HepG2 (cell line): Measurements from ENCODE around the gene CKB. TPM values are rescaled to one million over a fixed set of nuclear protein-coding genes. Genes with fewer than 3 reads are reported as not detected.

ENCODE experiments used
- ATAC-seq: fragments of 200-7000 bp; cut with Tn5 transposase; 3 replicates; pipeline ENCODE4 v1.9.1; 2020; ENCODE audit warnings: mild to moderate bottlenecking, moderate library complexity
- BruUV-seq: library from RNA; stranded (reverse); fragments of 400-500 nt; replicated peaks from 2 replicates; lab custom pipeline; 2021; lab: Mats Ljungman, UMichigan
- CTCF ChIA-PET: fragments of 300-600 bp; formaldehyde crosslinking; extraction: SDS; loops from one replicate; lab custom pipeline; 2021; ENCODE audit warnings: low total read pairs, inconsistent platforms, low intra/inter-chr PET ratio; lab: Yijun Ruan, JAX
- POLR2A ChIA-PET: fragments of 350-600 bp; sonication (Branson Sonifier 250); formaldehyde crosslinking; loops from one replicate; lab custom pipeline; 2020; ENCODE audit warnings: antibody characterized with exemption, inconsistent platforms; lab: Yijun Ruan, JAX
- DNase-seq: peaks from one replicate; pipeline ENCODE4 v3.0.0-alpha.2; 2015; ENCODE audit warnings: low spot score
- FAIRE-seq: peaks from 3 replicates; lab custom pipeline; 2011; peaks lifted over from hg19 to GRCh38; lab: Jason Lieb, UNC
- H2AFZ ChIP-seq: one replicate; pipeline ENCODE4 v1.6.1; 2011; ENCODE audit warnings: low read length, inconsistent platforms
- H3K27ac ChIP-seq: fragments of 300-600 bp; 3 replicates; pipeline ENCODE4 v1.8.0; 2011; ENCODE audit warnings: mixed run types, mild to moderate bottlenecking, mixed read lengths, low read length, inconsistent platforms; ENCODE audit not compliant: insufficient read depth; ENCODE audit errors: extremely low read length
- H3K27me3 ChIP-seq, 2 experiments: fragments of 200-600 bp in 1 of 2; 2 replicates in 1 of 2; 3 replicates in 1 of 2; pipeline versions ENCODE4 v1.6.0 to v1.8.0; 2011; ENCODE audit warnings: low read length in 2 of 2, mild to moderate bottlenecking in 2 of 2, moderate library complexity in 2 of 2, inconsistent platforms in 1 of 2; ENCODE audit not compliant: insufficient read depth in 2 of 2, control insufficient read depth in 1 of 2
- H3K36me3 ChIP-seq, 2 experiments: fragments of 200-600 bp in 1 of 2; replicated peaks in 1 of 2; 2 replicates in 1 of 2; 3 replicates in 1 of 2; pipeline versions ENCODE4 v1.5.1 to v1.8.0; 2011; ENCODE audit warnings: low read length in 2 of 2, inconsistent platforms in 1 of 2; ENCODE audit not compliant: insufficient read depth in 2 of 2, control insufficient read depth in 1 of 2
- H3K4me1 ChIP-seq: 2 replicates; pipeline ENCODE4 v1.5.1; 2012; ENCODE audit warnings: low read length, inconsistent platforms; ENCODE audit not compliant: insufficient read depth
- H3K4me2 ChIP-seq: 2 replicates; pipeline ENCODE4 v1.6.0; 2011; ENCODE audit warnings: low read depth, low read length, inconsistent platforms
- H3K4me3 ChIP-seq, 3 experiments: fragments of 200-600 bp in 1 of 3; sonication (generic), shearing (Covaris generic) in 1 of 3; replicated peaks in 1 of 3; 2 replicates each; pipeline ENCODE4 v1.5.1; 2011 to 2016; ENCODE audit warnings: low read length in 3 of 3, inconsistent platforms in 2 of 3, low read depth in 2 of 3, mild to moderate bottlenecking in 2 of 3, control low read depth in 1 of 3, mixed read lengths in 1 of 3; ENCODE audit not compliant: insufficient read depth in 1 of 3
- H3K79me2 ChIP-seq: one replicate; pipeline ENCODE4 v1.6.1; 2011; ENCODE audit warnings: low read length, inconsistent platforms; ENCODE audit not compliant: insufficient read depth
- H3K9ac ChIP-seq: 2 replicates; pipeline ENCODE4 v1.6.0; 2011; ENCODE audit warnings: mild to moderate bottlenecking, low read depth, low read length, inconsistent platforms; ENCODE audit not compliant: insufficient read depth
- H3K9me3 ChIP-seq: 2 replicates; pipeline ENCODE4 v1.5.1; 2012; ENCODE audit warnings: mild to moderate bottlenecking, low read length
- H4K20me1 ChIP-seq: 2 replicates; pipeline ENCODE4 v1.6.0; 2011; ENCODE audit warnings: inconsistent platforms, mild to moderate bottlenecking, low read length, moderate library complexity; ENCODE audit not compliant: insufficient read depth
- CC2D1A ChIP-seq: sonication (generic); formaldehyde crosslinking; IDR thresholded peaks from 2 replicates; pipeline ENCODE4 v1.8.1; 2023; ENCODE audit warnings: mild to moderate bottlenecking, missing genetic modification reagents
- CTCF ChIP-seq: sonication (generic); formaldehyde crosslinking; IDR thresholded peaks from 2 replicates; pipeline ENCODE4 v1.5.0; 2020; ENCODE audit warnings: mild to moderate bottlenecking, missing genetic modification reagents, moderate library complexity
- FOXM1 ChIP-seq: sonication (generic); formaldehyde crosslinking; IDR thresholded peaks from 2 replicates; pipeline ENCODE4 v1.5.0; 2020; ENCODE audit warnings: missing genetic modification reagents
- GABPB1 ChIP-seq: IDR thresholded peaks from 2 replicates; pipeline ENCODE4 v1.6.1; 2016; ENCODE audit warnings: mild to moderate bottlenecking, missing genetic modification reagents, moderate library complexity, missing compliant biosample characterization
- KAT2B ChIP-seq: fragments of 150-350 bp; IDR thresholded peaks from 2 replicates; pipeline ENCODE4 v1.6.1; 2014; ENCODE audit warnings: low read depth, low read length, borderline replicate concordance
- MIXL1 ChIP-seq: IDR thresholded peaks from 2 replicates; pipeline ENCODE4 v1.6.1; 2016
- NR2F2 ChIP-seq: IDR thresholded peaks from 2 replicates; pipeline ENCODE4 v1.6.1; 2012; ENCODE audit warnings: low read depth, inconsistent platforms, borderline replicate concordance
- PHF20 ChIP-seq: sonication (generic); formaldehyde crosslinking; IDR thresholded peaks from 2 replicates; pipeline ENCODE4 v1.5.0; 2020; ENCODE audit warnings: mild to moderate bottlenecking, missing genetic modification reagents
- PRDM4 ChIP-seq: sonication (generic); formaldehyde crosslinking; IDR thresholded peaks from 2 replicates; pipeline ENCODE4 v1.9.0; 2021; ENCODE audit warnings: missing genetic modification reagents, borderline replicate concordance
- RBFOX2 ChIP-seq: fragments of 200-400 bp; formaldehyde crosslinking; IDR thresholded peaks from 2 replicates; pipeline ENCODE4 v1.6.1; 2017; ENCODE audit warnings: low read depth, mild to moderate bottlenecking, low read length
- ZBTB43 ChIP-seq: sonication (generic); formaldehyde crosslinking; conservative IDR thresholded peaks from 2 replicates; pipeline ENCODE4 v1.4.0; 2020; ENCODE audit warnings: missing genetic modification reagents
- ZBTB46 ChIP-seq: sonication (generic); formaldehyde crosslinking; IDR thresholded peaks from 2 replicates; pipeline ENCODE4 v1.4.0; 2020; ENCODE audit warnings: mild to moderate bottlenecking, missing genetic modification reagents, borderline replicate concordance
- ZFP1 ChIP-seq: IDR thresholded peaks from 2 replicates; pipeline ENCODE4 v1.6.1; 2016
- ZMAT3 ChIP-seq: sonication (generic); formaldehyde crosslinking; conservative IDR thresholded peaks from 2 replicates; pipeline ENCODE4 v1.7.0; 2021; ENCODE audit warnings: missing genetic modification reagents
- ZNF282 ChIP-seq: fragments of 450-650 bp; IDR thresholded peaks from 2 replicates; pipeline ENCODE4 v1.6.1; 2018; ENCODE audit not compliant: partially characterized antibody
- ZNF430 ChIP-seq: sonication (generic); formaldehyde crosslinking; IDR thresholded peaks from 2 replicates; pipeline ENCODE4 v1.9.0; 2021; ENCODE audit warnings: mild to moderate bottlenecking, missing genetic modification reagents
- ZNF660 ChIP-seq: sonication (generic); formaldehyde crosslinking; IDR thresholded peaks from 2 replicates; pipeline ENCODE4 v1.5.1; 2020; ENCODE audit warnings: mild to moderate bottlenecking, low read depth, missing genetic modification reagents, borderline replicate concordance
- ZNF83 ChIP-seq: sonication (generic); formaldehyde crosslinking; IDR thresholded peaks from 2 replicates; pipeline ENCODE4 v1.4.0; 2020; ENCODE audit warnings: missing genetic modification reagents, mild to moderate bottlenecking, borderline replicate concordance
- WGBS: methylation state at CpG from one replicate; pipeline ENCODE4 v1.1.6; 2017; ENCODE audit warnings: low lambda C conversion rate; 5-methylcytosine and 5-hydroxymethylcytosine counted together
- in situ Hi-C: cut with HindIII; loops from 2 replicates; pipeline ENCODE4 v1.10.0; 2017; ENCODE audit warnings: low pct_unique_long_range_greater_than_20kb; ENCODE audit not compliant: extremely low pct_ligation_motif_present
- intact Hi-C: fragments of 100-400 bp; cut with micrococcal nuclease; formaldehyde crosslinking; loops from one replicate; pipeline ENCODE4 v1.10.0; 2022; ENCODE audit not compliant: unreplicated experiment
- polyA plus RNA-seq, 8 experiments: library from polyadenylated mRNA; depleted of rRNA in 3 of 8; stranded (reverse) in 7 of 8; unstranded in 1 of 8; fragments of >200 nt; fragmentation: Illumina TruSeq in 4 of 8; extraction: Trizol in 4 of 8; gene quantifications; 2 replicates each; pipeline versions ENCODE4 v1.2.1 to v1.2.3, GENCODE V29; 2011 to 2016; ENCODE audit warnings: low read depth in 4 of 8, missing spikeins in 1 of 8, mixed read lengths in 1 of 8; ENCODE audit not compliant: insufficient read depth in 1 of 8
- total RNA-seq, 5 experiments: library from RNA; depleted of rRNA; stranded (reverse); fragments of >200 nt; fragmentation: Illumina TruSeq; extraction: Trizol; gene quantifications; 2 replicates each; pipeline ENCODE4 v1.2.3, GENCODE V29; 2016; ENCODE audit warnings: low read depth in 1 of 5

CKB gene
- total and polyA plus RNA-seq, 2 of the 13 experiments (the other 11 are each of a cell fraction or from before 2014, with no cell fraction given): 82.3 to 217 TPM

GRCh38 chr14:103492156-103492925 lies 30.3 kb downstream of the CKB start:
- no peaks in the 10 kb centered on the region for H3K27me3 ChIP-seq
- intact Hi-C loops (no loop called here), in situ Hi-C loops (no loop called here)
- 97% methylated on average over 6 of the region's 6 CpGs for WGBS
- H3K4me1 ChIP-seq: no peaks in the 10 kb centered on the region
- H3K9me3 ChIP-seq: no peaks in the 10 kb centered on the region
- CTCF ChIA-PET: no interaction called here
- POLR2A ChIA-PET: no interaction called here
- BruUV-seq: no TSS peak
- FAIRE-seq (no peak), ATAC-seq (no peak)
- no peaks in the 10 kb centered on the region for H4K20me1 ChIP-seq
- H3K27ac ChIP-seq: no peak overlapping the region
- H3K4me2 ChIP-seq: no peak overlapping the region
- no peak overlapping the region for H2AFZ ChIP-seq
- peaks cover 6 to 50% of the 10 kb centered on the region in 2 experiments for H3K36me3 ChIP-seq
- H3K79me2 ChIP-seq: no peaks in the 10 kb centered on the region
- TF ChIP-seq ZFP1 (CRISPR knock-in tag) (no peak), ZBTB46 (CRISPR knock-in tag) (no peak), ZNF660 (CRISPR knock-in tag) (no peak), MIXL1 (CRISPR knock-in tag) (no peak), GABPB1 (CRISPR knock-in tag) (no peak), PRDM4 (CRISPR knock-in tag) (no peak), KAT2B (no peak), RBFOX2 (no peak), ZBTB43 (CRISPR knock-in tag) (no peak), ZNF282 (no peak), PHF20 (no peak), NR2F2 (no peak), CTCF (CRISPR knock-in tag) (no peak), ZNF430 (no peak), ZMAT3 (CRISPR knock-in tag) (no peak), ZNF83 (CRISPR knock-in tag) (no peak), FOXM1 (no peak), CC2D1A (CRISPR knock-in tag) (no peak)
- TF ChIP-seq, all 625 proteins: peak for 0
- DNase-seq: no peak
- Histone ChIP-seq H3K4me3 (no peak overlapping the region), H3K9ac (no peak overlapping the region)
